HL-60 (cell line): ENCODE measurements around the gene INPP5E.
A peak's percentile ranks its signal among the peaks of the same experiment; 100 is the strongest.

Experiments used
- DNase-seq, 2 experiments: peaks; one replicate each; pipeline ENCODE4 v3.0.0-alpha.2; 2010 to 2020; ENCODE audit warnings: low read depth in 1 of 2, low spot score in 1 of 2
- H3K27ac ChIP-seq: fragments of 250-450 bp; sonication (Bioruptor Pico); replicated peaks from 2 replicates; pipeline ENCODE4 v1.5.1; 2020; ENCODE audit warnings: mild to moderate bottlenecking, moderate library complexity
- H3K27me3 ChIP-seq: fragments of 250-450 bp; sonication (Bioruptor Pico); 2 replicates; pipeline ENCODE4 v1.5.1; 2021; ENCODE audit warnings: mild to moderate bottlenecking, moderate library complexity; ENCODE audit not compliant: insufficient read depth, poor library complexity, severe bottlenecking
- H3K4me3 ChIP-seq: replicated peaks from 2 replicates; pipeline ENCODE4 v1.5.1; 2011; ENCODE audit warnings: mild to moderate bottlenecking, control low read depth, low read length; ENCODE audit not compliant: insufficient read depth
- CTCF ChIP-seq: IDR thresholded peaks from one replicate; pipeline ENCODE4 v1.5.1; 2011; ENCODE audit warnings: low read length, control low read depth, inconsistent platforms; ENCODE audit not compliant: insufficient read depth
- GABPA ChIP-seq: IDR thresholded peaks from 2 replicates; pipeline ENCODE4 v1.6.1; 2012; ENCODE audit warnings: low read depth
- POLR2AphosphoS5 ChIP-seq: IDR thresholded peaks from 2 replicates; pipeline ENCODE4 v1.6.1; 2012; ENCODE audit warnings: low read depth
- REST ChIP-seq: IDR thresholded peaks from 2 replicates; pipeline ENCODE4 v1.6.1; 2012; ENCODE audit warnings: low read depth; ENCODE audit not compliant: insufficient replicate concordance
- SPI1 ChIP-seq: IDR thresholded peaks from 2 replicates; pipeline ENCODE4 v1.6.1; 2012; ENCODE audit warnings: low read depth, mild to moderate bottlenecking, borderline replicate concordance

Gene INPP5E

GRCh38 chr9:136401173-136401922, 38.3 kb downstream of the INPP5E start:
- Histone ChIP-seq H3K4me3 (no peak overlapping the region), H3K27me3 (no peaks in the 10 kb centered on the region), H3K27ac (no peak overlapping the region)
- TF ChIP-seq CTCF (no peak), POLR2AphosphoS5 (peak; percentile 35; the same call in 1 of the 2 replicates), REST (no peak)
- DNase-seq, result no peak

GRCh38 chr9:136400038-136400834, 39.4 kb downstream of the INPP5E start, which contains the start of gene SNAPC4:
Gene SNAPC4 (minus strand): TSS chr9:136400170. CDS start chr9:136398428, 1,742 bp downstream.
- no peak for TF ChIP-seq SPI1
- peak; percentile 90 for TF ChIP-seq GABPA
- TF ChIP-seq POLR2AphosphoS5, result peak; percentile 35; the same call in 1 of the 2 replicates
- peak; percentile 70 for TF ChIP-seq CTCF
- peak; percentile 45 for TF ChIP-seq REST
- peak within 1 kb of the TSS; percentile 65 for H3K27ac ChIP-seq
- no peaks in the 10 kb centered on the region for H3K27me3 ChIP-seq
- H3K4me3 ChIP-seq, result peak within 1 kb of the TSS; percentile 82
- peak; percentile 83 to 84 for DNase-seq

- no peak for DNase-seq
- Histone ChIP-seq H3K27me3 (no peaks in the 10 kb centered on the region), H3K4me3 (peak overlapping the region; percentile 82), H3K27ac (peak overlapping the region; percentile 65)
- TF ChIP-seq REST, result no peak
- no peak for TF ChIP-seq CTCF
- TF ChIP-seq SPI1, result no peak
- no peak for TF ChIP-seq POLR2AphosphoS5
- TF ChIP-seq GABPA, result no peak
Observed at GRCh38 chr9:136399176-136400037, 40.2 kb downstream of the INPP5E start.
